Heart right ventricle (tissue), 16 donors: Measurements from ENCODE around the gene ATG5. TPM values are rescaled to one million over a fixed set of nuclear protein-coding genes. Genes with fewer than 3 reads are reported as not detected.

Experiments
- ATAC-seq, 8 donors: fragments of 200-7000 bp; cut with Tn5 transposase; one replicate each; pipeline ENCODE4 v1.9.1; 2020; ENCODE audit warnings: mild to moderate bottlenecking in 8 of 8, moderate library complexity in 8 of 8, moderate number of reproducible peaks in 1 of 8
- DNase-seq, 2 donors: peaks; one replicate each; pipeline ENCODE4 v3.0.0-alpha.2; 2020
- H3K27ac ChIP-seq, 10 donors: fragments of 200-600 bp; sonication (generic) in 2 of 10; one replicate each; pipeline versions ENCODE4 v1.5.0 to v1.8.0; 2020 to 2022; ENCODE audit warnings: mild to moderate bottlenecking in 3 of 10
- H3K27me3 ChIP-seq, 7 donors: fragments of 200-600 bp; one replicate each; pipeline ENCODE4 v1.8.0; 2021 to 2022; ENCODE audit warnings: mild to moderate bottlenecking in 2 of 7
- H3K36me3 ChIP-seq, 9 donors: fragments of 200-600 bp; sonication (generic) in 1 of 9; one replicate each; pipeline versions ENCODE4 v1.5.0 to v1.8.0; 2020 to 2022; ENCODE audit warnings: mild to moderate bottlenecking in 2 of 9
- H3K4me1 ChIP-seq, 9 donors: fragments of 200-600 bp; sonication (generic) in 1 of 9; one replicate each; pipeline versions ENCODE4 v1.5.0 to v1.8.0; 2020 to 2022; ENCODE audit warnings: mild to moderate bottlenecking in 4 of 9
- H3K4me3 ChIP-seq, 10 donors: fragments of 200-600 bp; sonication (generic) in 2 of 10; one replicate each; pipeline versions ENCODE4 v1.5.0 to v1.8.0; 2020 to 2022; ENCODE audit warnings: mild to moderate bottlenecking in 7 of 10, moderate library complexity in 2 of 10
- H3K9me3 ChIP-seq, 11 donors: fragments of 200-600 bp in 10 of 11; sonication (generic) in 2 of 11; one replicate each; pipeline versions ENCODE4 v1.5.0 to v1.8.0; 2013 to 2022; ENCODE audit warnings: mild to moderate bottlenecking in 2 of 11, control low read depth in 1 of 11, moderate library complexity in 1 of 11
- WGBS, 2 donors: extraction: QIAGEN DNeasy Blood & Tissue Kit; methylation state at CpG; one replicate each; pipeline ENCODE4 v1.1.7; 2013; ENCODE audit warnings: inconsistent platforms in 1 of 2; 5-methylcytosine and 5-hydroxymethylcytosine counted together
- intact Hi-C, 10 donors: fragments of 100-400 bp; cut with DNase I; formaldehyde crosslinking; loops; one replicate each; pipeline versions ENCODE4 v1.11.1 to v1.14.2; 2022
- polyA plus RNA-seq, 2 donors: library from polyadenylated mRNA; stranded (reverse); fragments of 200-250 nt; gene quantifications; one replicate each; pipeline ENCODE4 v1.2.3, GENCODE V29; 2013
- total RNA-seq, 10 donors: library from RNA; stranded (reverse); fragmentation: NEBNext Ultra II Directional in 3 of 10; extraction: Animal tissue kit (Norgen Biotek cat#: 25700) in 3 of 10; gene quantifications; one replicate each; pipeline versions ENCODE4 v1.2.1 to v1.2.4, GENCODE V29; 2021 to 2023
- TF ChIP-seq, protein P1 (sequence below), 9 donors: fragments of 200-600 bp; sonication (generic) in 2 of 9; IDR thresholded peaks; one replicate each; pipeline versions ENCODE4 v1.5.0 to v1.8.0; 2021 to 2022; ENCODE audit warnings: antibody characterized with exemption in 9 of 9, mild to moderate bottlenecking in 5 of 9, moderate library complexity in 1 of 9
- donor health status: Arrhythmogenic right ventricular cardiomyopathy.
- donor health status: ischemic (EF 13 %, LVEDD 7.1; RV severe dilation, severe dysfunction).
- donor health status: healthy with polysubstance abuse.
- donor health status: DM: no; HTN: yes; CAD: no.
- donor health status: DM: no; HTN: no; CAD: no.
- donor health status: ischemic (EF 25% LVEDD 6.9; RV normal size, moderate dysfunction).
- donor health status: ischemic (EF 25% LVEDD 5.7; RV mildly dilated, moderate dysfunction).
- donor health status: healthy.
- donor health status: DM: yes; HTN: yes; CAD: no.
- donor health status: Ischemic cardiomyopathy.
- donor health status: ischemic (EF 35%, LVEDD 5.7; RV mildly dilated, moderate dysfunction).
- donor health status: nonischemic (EF 11% LVEDD 7.7; RV severe dilation, severe dysfunction).
- donor health status: DM: yes; HTN: yes; CAD: no.
- donor health status: PGD.
- donor health status: ischemic (EF 29% LVEDD 5.4; RV normal size, mild dysfunction).
- donor health status: nonischemic (EF 23%, LVEDD 6.1; RV moderate dilation, normal function).

Gene ATG5
- total and polyA plus RNA-seq, 12 donors, result 12.6 to 18.0 (median 15.0) TPM

DNA sequence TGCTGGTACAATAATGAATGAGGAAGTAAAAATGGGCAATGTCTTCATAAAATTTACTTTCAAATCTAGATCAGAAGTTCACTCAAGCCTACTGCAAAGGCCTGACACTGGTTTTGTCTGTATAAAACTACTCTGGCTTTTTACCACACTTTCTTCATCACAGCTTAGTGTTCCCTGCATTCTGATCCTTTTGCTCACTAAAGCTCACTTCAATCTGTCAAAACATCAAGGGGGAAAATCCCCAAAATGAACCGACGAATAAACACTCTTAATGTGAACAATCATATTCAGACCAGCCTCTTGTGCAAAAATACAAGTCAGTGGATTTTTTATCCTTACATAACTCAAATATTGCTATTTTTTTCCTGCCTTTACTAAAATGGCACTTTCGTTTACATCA is 140.9 kb downstream of the ATG5 start:
- H3K4me1 ChIP-seq, result no peaks in the 10 kb centered on the region
- ATAC-seq (no peak), DNase-seq (no peak)
- H3K9me3 ChIP-seq, result no peaks in the 10 kb centered on the region
- TF ChIP-seq, protein P1, sequence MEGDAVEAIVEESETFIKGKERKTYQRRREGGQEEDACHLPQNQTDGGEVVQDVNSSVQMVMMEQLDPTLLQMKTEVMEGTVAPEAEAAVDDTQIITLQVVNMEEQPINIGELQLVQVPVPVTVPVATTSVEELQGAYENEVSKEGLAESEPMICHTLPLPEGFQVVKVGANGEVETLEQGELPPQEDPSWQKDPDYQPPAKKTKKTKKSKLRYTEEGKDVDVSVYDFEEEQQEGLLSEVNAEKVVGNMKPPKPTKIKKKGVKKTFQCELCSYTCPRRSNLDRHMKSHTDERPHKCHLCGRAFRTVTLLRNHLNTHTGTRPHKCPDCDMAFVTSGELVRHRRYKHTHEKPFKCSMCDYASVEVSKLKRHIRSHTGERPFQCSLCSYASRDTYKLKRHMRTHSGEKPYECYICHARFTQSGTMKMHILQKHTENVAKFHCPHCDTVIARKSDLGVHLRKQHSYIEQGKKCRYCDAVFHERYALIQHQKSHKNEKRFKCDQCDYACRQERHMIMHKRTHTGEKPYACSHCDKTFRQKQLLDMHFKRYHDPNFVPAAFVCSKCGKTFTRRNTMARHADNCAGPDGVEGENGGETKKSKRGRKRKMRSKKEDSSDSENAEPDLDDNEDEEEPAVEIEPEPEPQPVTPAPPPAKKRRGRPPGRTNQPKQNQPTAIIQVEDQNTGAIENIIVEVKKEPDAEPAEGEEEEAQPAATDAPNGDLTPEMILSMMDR (IDR thresholded peaks at IDR 0.05), result no peak
- no peak overlapping the region for H3K27ac ChIP-seq
- no peaks in the 10 kb centered on the region for H3K27me3 ChIP-seq
- WGBS, 2 donors, result 96 to 98% methylated on average over 3 of the region's 3 CpGs
- intact Hi-C loops, result no loop called here
- H3K4me3 ChIP-seq, result no peak overlapping the region
- H3K36me3 ChIP-seq, result peaks cover 0 to 13% (median 0%) of the 10 kb centered on the region in 9 donors

DNA sequence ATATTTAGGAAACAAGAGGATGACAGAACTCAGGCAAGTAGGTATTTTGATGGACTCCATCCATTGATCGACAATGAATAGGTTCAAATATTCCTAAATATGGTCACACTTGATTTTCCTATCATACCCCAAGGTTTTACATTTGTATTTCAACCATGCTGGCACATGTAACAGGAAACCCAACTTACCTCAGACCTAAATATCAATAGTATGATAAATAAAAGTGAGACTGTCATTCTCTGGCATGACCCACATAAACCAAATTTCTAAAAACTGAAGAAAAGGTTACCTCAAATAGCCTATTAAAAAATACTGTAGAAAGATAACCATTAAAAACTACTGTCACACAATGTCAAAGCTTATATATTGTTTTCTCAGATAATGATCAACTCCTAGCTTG is 142.1 kb downstream of the ATG5 start:
- TF ChIP-seq, protein P1 (IDR thresholded peaks at IDR 0.05), result no peak
- intact Hi-C loops, result no loop called here
- Histone ChIP-seq H3K36me3 (peaks cover 0 to 13% (median 0%) of the 10 kb centered on the region in 9 donors), H3K9me3 (no peaks in the 10 kb centered on the region), H3K4me1 (peaks cover 0 to 6% (median 0%) of the 10 kb centered on the region in 9 donors), H3K27me3 (no peaks in the 10 kb centered on the region), H3K27ac (no peak overlapping the region), H3K4me3 (no peak overlapping the region)
- no peak for DNase-seq
- WGBS, 2 donors, result 97 to 100% methylated on average over 1 of the region's 1 CpG
- ATAC-seq, result no peak

DNA sequence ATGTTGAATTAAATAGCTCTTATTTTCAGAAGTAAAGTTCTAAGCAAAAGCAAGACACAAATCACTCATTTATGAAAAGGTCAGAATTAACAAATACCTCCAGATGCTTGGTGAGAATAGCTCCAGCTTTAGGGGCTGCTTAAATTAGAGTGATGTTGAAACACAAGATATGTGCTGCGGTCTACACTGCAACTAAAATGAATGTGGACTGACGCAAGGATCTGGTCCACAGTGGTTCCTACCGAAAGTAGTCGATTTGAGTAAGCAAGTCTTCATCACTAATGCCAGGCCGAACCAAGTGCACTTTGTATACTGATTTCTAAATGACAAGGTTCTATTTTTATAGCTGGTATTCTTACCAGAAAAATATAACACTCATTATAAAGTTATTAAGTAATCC is 143.1 kb downstream of the ATG5 start:
- Histone ChIP-seq H3K9me3 (no peaks in the 10 kb centered on the region), H3K4me3 (no peak overlapping the region), H3K36me3 (peaks cover 0 to 13% (median 0%) of the 10 kb centered on the region in 9 donors), H3K27me3 (no peaks in the 10 kb centered on the region), H3K27ac (no peak overlapping the region), H3K4me1 (peaks cover 0 to 7% (median 0%) of the 10 kb centered on the region in 9 donors)
- ATAC-seq (no peak), DNase-seq (no peak)
- whole genome bisulfite sequencing, 2 donors, result 94 to 98% methylated on average over 5 of the region's 5 CpGs
- intact Hi-C loops, result no loop called here
- TF ChIP-seq, protein P1 (IDR thresholded peaks at IDR 0.05), result no peak

DNA sequence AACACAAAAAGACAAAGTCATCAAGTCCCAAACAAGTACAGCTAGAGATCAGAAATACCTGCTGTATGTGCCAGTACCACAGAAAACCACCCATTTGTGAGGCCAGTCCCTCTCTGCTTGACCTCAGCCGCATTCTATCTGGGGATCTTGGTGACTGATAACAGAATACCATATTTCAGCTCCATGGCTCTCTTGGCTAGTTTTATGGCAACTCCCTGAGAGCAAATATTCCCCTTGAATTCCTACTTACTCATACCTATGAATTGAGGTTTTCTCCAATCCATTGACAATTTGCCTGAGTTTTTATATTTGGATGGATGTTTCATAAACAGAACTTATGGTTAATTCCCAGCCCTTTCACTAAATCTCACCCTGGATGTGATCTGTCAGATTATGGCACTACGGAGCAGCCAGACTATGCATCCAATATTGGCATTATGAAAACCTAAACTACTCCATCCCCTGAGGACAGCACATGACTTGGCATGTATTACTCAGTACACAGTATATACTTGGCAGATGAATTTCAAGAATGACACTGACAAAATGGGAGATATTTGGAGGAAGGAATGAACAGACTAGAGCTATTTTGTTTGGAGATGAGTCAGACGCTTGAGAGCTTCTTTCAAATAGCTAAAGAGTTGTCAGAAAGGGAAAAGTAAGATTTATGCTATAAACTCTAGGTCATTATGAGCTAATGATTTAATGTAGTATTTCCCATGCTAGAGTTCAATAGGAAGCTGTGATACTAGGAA is 143.7 kb downstream of the ATG5 start:
- 89 to 91% methylated on average over 3 of the region's 3 CpGs for WGBS, 2 donors
- Histone ChIP-seq H3K27ac (no peak overlapping the region), H3K4me1 (peaks cover 0 to 7% (median 0%) of the 10 kb centered on the region in 9 donors), H3K9me3 (no peaks in the 10 kb centered on the region), H3K36me3 (peaks cover 0 to 13% (median 0%) of the 10 kb centered on the region in 9 donors), H3K4me3 (no peak overlapping the region), H3K27me3 (no peaks in the 10 kb centered on the region)
- DNase-seq (no peak), ATAC-seq (no peak)
- TF ChIP-seq, protein P1 (IDR thresholded peaks at IDR 0.05), result no peak
- intact Hi-C loops, result no loop called here
